ENCODE measurements around the gene CEPT1. TPM values are rescaled to one million over a fixed set of nuclear protein-coding genes. Genes with fewer than 3 reads are reported as not detected.

The CEPT1 gene
- total and polyA plus RNA-seq, 2 of the 13 experiments (the other 11 are each of a cell fraction or from before 2014, with no cell fraction given) = 35.7 to 48.2 TPM

- in situ Hi-C loops (cut with HindIII; ENCODE audit: extremely low pct_ligation_motif_present, low pct_unique_long_range_greater_than_20kb) (no loop called here), intact Hi-C loops (cut with micrococcal nuclease; ENCODE audit: unreplicated experiment) (no loop called here)
- no peak overlapping the region for H3K27ac ChIP-seq (ENCODE audit: extremely low read length, insufficient read depth, low read length)
- H3K79me2 ChIP-seq (ENCODE audit: insufficient read depth, low read length) = no peaks in the 10 kb centered on the region
- no peak for FAIRE-seq
- H3K4me2 ChIP-seq (ENCODE audit: low read depth, low read length) = no peak overlapping the region
- peaks cover 9 to 64% of the 10 kb centered on the region in 2 experiments for H3K36me3 ChIP-seq (replicated peaks in 1 of 2; ENCODE audit: control insufficient read depth in 1 of 2, insufficient read depth in 2 of 2, low read length in 2 of 2)
- ATAC-seq = no peak
- no peaks in the 10 kb centered on the region for H3K9me3 ChIP-seq (ENCODE audit: low read length)
- no peaks in the 10 kb centered on the region for H3K4me1 ChIP-seq (ENCODE audit: insufficient read depth, low read length)
- BruUV-seq (replicated peaks) = no TSS peak
- WGBS (ENCODE audit: low lambda C conversion rate) = 97% methylated on average over 2 of the region's 2 CpGs
- no peaks in the 10 kb centered on the region for H4K20me1 ChIP-seq (ENCODE audit: insufficient read depth, low read length)
- H3K4me3 ChIP-seq (replicated peaks in 1 of 3; ENCODE audit: insufficient read depth in 1 of 3, low read depth in 2 of 3, low read length in 3 of 3) = no peak overlapping the region
- CTCF ChIA-PET (ENCODE audit: low intra/inter-chr PET ratio, low total read pairs) = no interaction called here
- TF ChIP-seq SNAI1 (CRISPR knock-in tag; IDR thresholded peaks at IDR 0.05; ENCODE audit: borderline replicate concordance) (no peak), ZNF850 (CRISPR knock-in tag; conservative IDR thresholded peaks at IDR 0.05) (no peak), YY1 (IDR thresholded peaks at IDR 0.05; ENCODE audit: insufficient read depth, insufficient replicate concordance, low read depth, low read length) (no peak), HMG20A (CRISPR knock-in tag; IDR thresholded peaks at IDR 0.05; ENCODE audit: borderline replicate concordance) (no peak), FOSL1 (CRISPR knock-in tag; IDR thresholded peaks at IDR 0.05; ENCODE audit: borderline replicate concordance) (no peak), ZNF775 (CRISPR knock-in tag; IDR thresholded peaks at IDR 0.05; ENCODE audit: borderline replicate concordance) (no peak), ZNF780A (CRISPR knock-in tag; IDR thresholded peaks at IDR 0.05) (no peak), RAD51 (IDR thresholded peaks at IDR 0.05; ENCODE audit: borderline replicate concordance) (no peak), SOX6 (IDR thresholded peaks at IDR 0.05) (no peak), SOX6 (CRISPR knock-in tag; IDR thresholded peaks at IDR 0.05) (no peak), HDAC6 (IDR thresholded peaks at IDR 0.05; ENCODE audit: low read depth, low read length) (no peak)
- TF ChIP-seq, protein P1, sequence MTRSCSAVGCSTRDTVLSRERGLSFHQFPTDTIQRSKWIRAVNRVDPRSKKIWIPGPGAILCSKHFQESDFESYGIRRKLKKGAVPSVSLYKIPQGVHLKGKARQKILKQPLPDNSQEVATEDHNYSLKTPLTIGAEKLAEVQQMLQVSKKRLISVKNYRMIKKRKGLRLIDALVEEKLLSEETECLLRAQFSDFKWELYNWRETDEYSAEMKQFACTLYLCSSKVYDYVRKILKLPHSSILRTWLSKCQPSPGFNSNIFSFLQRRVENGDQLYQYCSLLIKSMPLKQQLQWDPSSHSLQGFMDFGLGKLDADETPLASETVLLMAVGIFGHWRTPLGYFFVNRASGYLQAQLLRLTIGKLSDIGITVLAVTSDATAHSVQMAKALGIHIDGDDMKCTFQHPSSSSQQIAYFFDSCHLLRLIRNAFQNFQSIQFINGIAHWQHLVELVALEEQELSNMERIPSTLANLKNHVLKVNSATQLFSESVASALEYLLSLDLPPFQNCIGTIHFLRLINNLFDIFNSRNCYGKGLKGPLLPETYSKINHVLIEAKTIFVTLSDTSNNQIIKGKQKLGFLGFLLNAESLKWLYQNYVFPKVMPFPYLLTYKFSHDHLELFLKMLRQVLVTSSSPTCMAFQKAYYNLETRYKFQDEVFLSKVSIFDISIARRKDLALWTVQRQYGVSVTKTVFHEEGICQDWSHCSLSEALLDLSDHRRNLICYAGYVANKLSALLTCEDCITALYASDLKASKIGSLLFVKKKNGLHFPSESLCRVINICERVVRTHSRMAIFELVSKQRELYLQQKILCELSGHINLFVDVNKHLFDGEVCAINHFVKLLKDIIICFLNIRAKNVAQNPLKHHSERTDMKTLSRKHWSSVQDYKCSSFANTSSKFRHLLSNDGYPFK (CRISPR knock-in tag; IDR thresholded peaks at IDR 0.05; ENCODE audit: borderline replicate concordance) = no peak
- no peak overlapping the region for H3K9ac ChIP-seq (ENCODE audit: insufficient read depth, low read depth, low read length)
- POLR2A ChIA-PET = no interaction called here
- H3K27me3 ChIP-seq (ENCODE audit: control insufficient read depth in 1 of 2, insufficient read depth in 2 of 2, low read length in 2 of 2) = no peaks in the 10 kb centered on the region
- no peak for DNase-seq (ENCODE audit: low spot score)
- no peak overlapping the region for H2AFZ ChIP-seq (ENCODE audit: low read length)
These were observed 24.1 kb downstream of the CEPT1 start for GRCh38 chr1:111164151-111164550.

Measured in HepG2 (cell line).